GM20000 (cell line): ENCODE measurements around the gene WWOX.

Experiments
- DNase-seq: peaks from one replicate; pipeline ENCODE4 v3.0.0; 2012; ENCODE audit warnings: low spot score
- CTCF ChIP-seq: IDR thresholded peaks from 2 replicates; pipeline ENCODE4 v1.5.1; 2012; ENCODE audit warnings: mild to moderate bottlenecking, control low read depth; ENCODE audit errors: extremely low read depth, missing control alignments

The WWOX gene

GRCh38 chr16:78434401-78434800 lies 334.9 kb downstream of the WWOX start:
- TF ChIP-seq CTCF, result no peak
- DNase-seq, result no peak

- TF ChIP-seq CTCF, result no peak
Observed at GRCh38 chr16:78435260-78435659, 335.8 kb downstream of the WWOX start.

GRCh38 chr16:78436023-78436422 lies 336.6 kb downstream of the WWOX start:
- no peak for TF ChIP-seq CTCF
- no peak for DNase-seq

More at GRCh38 chr16:78435260-78435659, 335.8 kb downstream of the WWOX start:
- DNase-seq, result no peak

GRCh38 chr16:78436846-78437245 lies 337.4 kb downstream of the WWOX start:
- TF ChIP-seq CTCF, result no peak
- DNase-seq, result no peak

- TF ChIP-seq CTCF, result peak; percentile 70
- peak; percentile 42 for DNase-seq
Observed at GRCh38 chr16:78437352-78437968, 338.0 kb downstream of the WWOX start.

GRCh38 chr16:78438219-78438618 lies 338.8 kb downstream of the WWOX start:
- no peak for TF ChIP-seq CTCF
- no peak for DNase-seq

- no peak for TF ChIP-seq CTCF
- no peak for DNase-seq
Observed at GRCh38 chr16:78438632-78439031, 339.2 kb downstream of the WWOX start.
